HEK293 (cell line): ENCODE data around the gene KMT2D.
A peak's percentile ranks its signal among the peaks of the same experiment; 100 is the strongest.

Experiments used
- AEBP2 ChIP-seq: fragments of 450-650 bp; formaldehyde crosslinking; IDR thresholded peaks from 2 replicates; pipeline ENCODE4 v1.5.1; 2016; ENCODE audit warnings: missing biosample characterization, missing genetic modification characterization, borderline replicate concordance
- REST ChIP-seq: fragments of 450-650 bp; formaldehyde crosslinking; IDR thresholded peaks from 2 replicates; pipeline ENCODE4 v1.5.1; 2016; ENCODE audit warnings: missing biosample characterization, missing genetic modification characterization
- SCRT1 ChIP-seq: fragments of 450-650 bp; formaldehyde crosslinking; IDR thresholded peaks from 2 replicates; pipeline ENCODE4 v1.5.1; 2016; ENCODE audit warnings: missing biosample characterization, missing genetic modification characterization, borderline replicate concordance
- WT1 ChIP-seq: fragments of 450-650 bp; formaldehyde crosslinking; IDR thresholded peaks from 2 replicates; pipeline ENCODE4 v1.5.1; 2016; ENCODE audit warnings: missing biosample characterization, missing genetic modification characterization
- YY2 ChIP-seq: fragments of 450-650 bp; formaldehyde crosslinking; IDR thresholded peaks from 2 replicates; pipeline ENCODE4 v1.5.1; 2016; ENCODE audit warnings: missing biosample characterization, missing genetic modification characterization
- ZNF16 ChIP-seq: fragments of 450-650 bp; formaldehyde crosslinking; IDR thresholded peaks from 2 replicates; pipeline ENCODE4 v1.5.1; 2016; ENCODE audit warnings: low read depth, missing biosample characterization, missing genetic modification characterization
- ZNF184 ChIP-seq: fragments of 450-650 bp; IDR thresholded peaks from 2 replicates; pipeline ENCODE4 v1.5.1; 2018; ENCODE audit warnings: missing biosample characterization, mild to moderate bottlenecking, missing genetic modification characterization
- ZNF214 ChIP-seq: fragments of 450-650 bp; formaldehyde crosslinking; IDR thresholded peaks from 2 replicates; pipeline ENCODE4 v1.5.1; 2017; ENCODE audit warnings: missing biosample characterization, mild to moderate bottlenecking, missing genetic modification characterization, borderline replicate concordance
- ZNF280D ChIP-seq: fragments of 450-650 bp; formaldehyde crosslinking; IDR thresholded peaks from 2 replicates; pipeline ENCODE4 v1.5.1; 2016; ENCODE audit warnings: missing biosample characterization, missing genetic modification characterization
- ZNF366 ChIP-seq: fragments of 450-650 bp; formaldehyde crosslinking; conservative IDR thresholded peaks from 2 replicates; pipeline ENCODE4 v1.5.1; 2016; ENCODE audit warnings: missing biosample characterization, missing genetic modification characterization
- ZNF37A ChIP-seq: fragments of 450-650 bp; IDR thresholded peaks from 2 replicates; pipeline ENCODE4 v1.5.1; 2018; ENCODE audit warnings: missing biosample characterization, missing genetic modification characterization
- ZNF391 ChIP-seq: fragments of 450-650 bp; formaldehyde crosslinking; IDR thresholded peaks from 2 replicates; pipeline ENCODE4 v1.5.1; 2016; ENCODE audit warnings: low read depth, missing biosample characterization, missing genetic modification characterization, borderline replicate concordance
- ZNF404 ChIP-seq: fragments of 450-650 bp; formaldehyde crosslinking; IDR thresholded peaks from 2 replicates; pipeline ENCODE4 v1.5.1; 2017; ENCODE audit warnings: missing biosample characterization, missing genetic modification characterization
- ZNF423 ChIP-seq: fragments of 450-650 bp; formaldehyde crosslinking; IDR thresholded peaks from 2 replicates; pipeline ENCODE4 v1.5.1; 2016; ENCODE audit warnings: missing biosample characterization, missing genetic modification characterization
- ZNF530 ChIP-seq: fragments of 450-650 bp; formaldehyde crosslinking; IDR thresholded peaks from 2 replicates; pipeline ENCODE4 v1.5.1; 2016; ENCODE audit warnings: low read depth, missing biosample characterization, missing genetic modification characterization
- ZNF626 ChIP-seq: fragments of 450-650 bp; sonication (Bioruptor Pico); formaldehyde crosslinking; IDR thresholded peaks from 2 replicates; pipeline ENCODE4 v1.5.1; 2018; ENCODE audit warnings: missing biosample characterization, missing genetic modification characterization, inconsistent platforms
- ZNF670 ChIP-seq: fragments of 450-650 bp; formaldehyde crosslinking; IDR thresholded peaks from 2 replicates; pipeline ENCODE4 v1.5.1; 2016; ENCODE audit warnings: missing biosample characterization, missing genetic modification characterization, low read depth
- TF ChIP-seq, protein P1 (sequence below): sonication (generic); formaldehyde crosslinking; IDR thresholded peaks from 2 replicates; pipeline ENCODE4 v1.8.1; 2022; ENCODE audit warnings: mild to moderate bottlenecking, moderate library complexity, missing genetic modification reagents
- TF ChIP-seq, protein P2 (sequence below): fragments of 450-650 bp; formaldehyde crosslinking; conservative IDR thresholded peaks from 2 replicates; pipeline ENCODE4 v1.5.1; 2016; ENCODE audit warnings: low read depth, missing biosample characterization, missing genetic modification characterization
- TF ChIP-seq, protein P3 (sequence below): IDR thresholded peaks from 2 replicates; pipeline ENCODE4 v1.6.1; 2011; ENCODE audit warnings: mild to moderate bottlenecking, low read depth, low read length, borderline replicate concordance

The KMT2D gene

DNA sequence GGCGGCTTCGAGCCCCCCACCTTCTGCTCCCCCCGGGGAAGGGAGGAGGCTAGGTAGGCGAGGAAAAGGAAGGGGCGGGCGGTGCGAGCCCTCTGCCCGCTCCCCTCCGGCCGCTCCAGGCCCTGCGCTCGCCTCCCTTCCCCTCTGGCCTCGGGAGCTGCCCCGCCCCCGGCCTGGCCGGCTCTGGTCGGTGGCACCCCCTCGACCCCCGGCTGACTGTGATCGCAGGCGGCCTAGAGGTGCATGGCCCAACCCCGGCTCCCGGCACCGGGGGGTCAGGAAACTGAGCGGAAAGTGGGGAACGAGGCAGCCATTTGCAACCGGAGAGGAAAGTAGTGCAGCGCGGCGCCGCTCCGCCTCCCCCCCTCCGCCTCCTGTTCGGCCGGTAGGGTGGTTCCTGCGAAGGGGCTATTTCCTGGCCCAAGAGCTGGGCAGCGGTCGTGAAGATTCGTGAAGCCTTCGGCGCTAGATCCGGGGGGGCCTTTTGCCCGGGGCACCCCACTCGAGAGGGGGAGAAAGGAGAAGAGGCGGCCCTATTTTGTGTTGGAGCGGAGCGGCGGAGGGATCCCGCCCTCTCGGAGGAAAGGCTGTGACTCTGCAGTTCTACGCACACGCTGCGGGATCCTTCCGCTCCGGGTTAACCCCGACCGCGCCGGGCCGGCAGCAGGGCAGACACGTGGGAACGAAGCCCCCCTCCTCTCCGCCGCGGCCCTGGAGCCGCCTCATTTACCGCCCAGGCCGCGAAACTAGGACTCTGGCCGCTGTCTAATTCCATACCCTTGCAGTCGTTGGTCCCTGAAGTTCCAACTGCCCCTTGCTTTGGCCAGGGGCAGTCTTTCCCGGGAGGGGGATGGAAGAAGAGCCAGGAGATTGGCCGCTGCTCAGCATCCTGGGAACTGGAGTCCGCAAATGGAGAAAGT, at the start of gene KMT2D (continued):
- peak; percentile 86 for TF ChIP-seq ZNF280D (tag by site-specific recombination)
- TF ChIP-seq ZNF404: no peak
- 0 out of 2 replicates have a peak, but pooled peaks have one; percentile 30 for TF ChIP-seq ZNF37A (tag by site-specific recombination)
- peak; percentile 84 for TF ChIP-seq ZNF184 (tag by site-specific recombination)
- no peak for TF ChIP-seq ZNF214 (tag by site-specific recombination)
- no peak for TF ChIP-seq ZNF626 (tag by site-specific recombination)
- no peak for TF ChIP-seq ZNF530
- TF ChIP-seq, protein P1, sequence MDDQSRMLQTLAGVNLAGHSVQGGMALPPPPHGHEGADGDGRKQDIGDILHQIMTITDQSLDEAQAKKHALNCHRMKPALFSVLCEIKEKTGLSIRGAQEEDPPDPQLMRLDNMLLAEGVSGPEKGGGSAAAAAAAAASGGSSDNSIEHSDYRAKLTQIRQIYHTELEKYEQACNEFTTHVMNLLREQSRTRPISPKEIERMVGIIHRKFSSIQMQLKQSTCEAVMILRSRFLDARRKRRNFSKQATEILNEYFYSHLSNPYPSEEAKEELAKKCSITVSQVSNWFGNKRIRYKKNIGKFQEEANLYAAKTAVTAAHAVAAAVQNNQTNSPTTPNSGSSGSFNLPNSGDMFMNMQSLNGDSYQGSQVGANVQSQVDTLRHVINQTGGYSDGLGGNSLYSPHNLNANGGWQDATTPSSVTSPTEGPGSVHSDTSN (CRISPR knock-in tag): no peak
- 0 out of 2 replicates have a peak, but pooled peaks have one; percentile 63 for TF ChIP-seq SCRT1 (tag by site-specific recombination)
- TF ChIP-seq ZNF16 (tag by site-specific recombination): no peak
- peak; percentile 99 for TF ChIP-seq ZNF391 (tag by site-specific recombination)
- TF ChIP-seq REST: peak; percentile 72
- TF ChIP-seq AEBP2: peak; percentile 90
- peak; percentile 72; the same call in 1 of the 2 replicates for TF ChIP-seq ZNF423
- TF ChIP-seq, protein P2, sequence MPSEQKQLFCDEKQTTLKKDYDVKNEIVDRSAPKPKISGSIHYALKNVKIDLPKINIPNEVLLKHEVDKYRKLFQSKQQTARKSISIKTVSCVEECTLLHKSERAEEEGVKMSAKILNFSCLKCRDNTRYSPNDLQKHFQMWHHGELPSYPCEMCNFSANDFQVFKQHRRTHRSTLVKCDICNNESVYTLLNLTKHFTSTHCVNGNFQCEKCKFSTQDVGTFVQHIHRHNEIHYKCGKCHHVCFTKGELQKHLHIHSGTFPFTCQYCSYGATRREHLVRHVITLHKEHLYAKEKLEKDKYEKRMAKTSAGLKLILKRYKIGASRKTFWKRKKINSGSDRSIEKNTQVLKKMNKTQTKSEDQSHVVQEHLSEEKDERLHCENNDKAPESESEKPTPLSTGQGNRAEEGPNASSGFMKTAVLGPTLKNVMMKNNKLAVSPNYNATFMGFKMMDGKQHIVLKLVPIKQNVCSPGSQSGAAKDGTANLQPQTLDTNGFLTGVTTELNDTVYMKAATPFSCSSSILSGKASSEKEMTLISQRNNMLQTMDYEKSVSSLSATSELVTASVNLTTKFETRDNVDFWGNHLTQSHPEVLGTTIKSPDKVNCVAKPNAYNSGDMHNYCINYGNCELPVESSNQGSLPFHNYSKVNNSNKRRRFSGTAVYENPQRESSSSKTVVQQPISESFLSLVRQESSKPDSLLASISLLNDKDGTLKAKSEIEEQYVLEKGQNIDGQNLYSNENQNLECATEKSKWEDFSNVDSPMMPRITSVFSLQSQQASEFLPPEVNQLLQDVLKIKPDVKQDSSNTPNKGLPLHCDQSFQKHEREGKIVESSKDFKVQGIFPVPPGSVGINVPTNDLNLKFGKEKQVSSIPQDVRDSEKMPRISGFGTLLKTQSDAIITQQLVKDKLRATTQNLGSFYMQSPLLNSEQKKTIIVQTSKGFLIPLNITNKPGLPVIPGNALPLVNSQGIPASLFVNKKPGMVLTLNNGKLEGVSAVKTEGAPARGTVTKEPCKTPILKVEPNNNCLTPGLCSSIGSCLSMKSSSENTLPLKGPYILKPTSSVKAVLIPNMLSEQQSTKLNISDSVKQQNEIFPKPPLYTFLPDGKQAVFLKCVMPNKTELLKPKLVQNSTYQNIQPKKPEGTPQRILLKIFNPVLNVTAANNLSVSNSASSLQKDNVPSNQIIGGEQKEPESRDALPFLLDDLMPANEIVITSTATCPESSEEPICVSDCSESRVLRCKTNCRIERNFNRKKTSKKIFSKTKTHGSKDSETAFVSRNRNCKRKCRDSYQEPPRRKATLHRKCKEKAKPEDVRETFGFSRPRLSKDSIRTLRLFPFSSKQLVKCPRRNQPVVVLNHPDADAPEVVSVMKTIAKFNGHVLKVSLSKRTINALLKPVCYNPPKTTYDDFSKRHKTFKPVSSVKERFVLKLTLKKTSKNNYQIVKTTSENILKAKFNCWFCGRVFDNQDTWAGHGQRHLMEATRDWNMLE: peak; percentile 55; the same call in 1 of the 2 replicates
- peak; percentile 85 for TF ChIP-seq WT1 (tag by site-specific recombination)
- TF ChIP-seq ZNF366 (tag by site-specific recombination): peak; percentile 93
- no peak for TF ChIP-seq ZNF670 (tag by site-specific recombination)
- TF ChIP-seq YY2 (tag by site-specific recombination): peak; percentile 96; the same call in 1 of the 2 replicates
- TF ChIP-seq, protein P3, sequence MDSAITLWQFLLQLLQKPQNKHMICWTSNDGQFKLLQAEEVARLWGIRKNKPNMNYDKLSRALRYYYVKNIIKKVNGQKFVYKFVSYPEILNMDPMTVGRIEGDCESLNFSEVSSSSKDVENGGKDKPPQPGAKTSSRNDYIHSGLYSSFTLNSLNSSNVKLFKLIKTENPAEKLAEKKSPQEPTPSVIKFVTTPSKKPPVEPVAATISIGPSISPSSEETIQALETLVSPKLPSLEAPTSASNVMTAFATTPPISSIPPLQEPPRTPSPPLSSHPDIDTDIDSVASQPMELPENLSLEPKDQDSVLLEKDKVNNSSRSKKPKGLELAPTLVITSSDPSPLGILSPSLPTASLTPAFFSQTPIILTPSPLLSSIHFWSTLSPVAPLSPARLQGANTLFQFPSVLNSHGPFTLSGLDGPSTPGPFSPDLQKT: no peak
